IMR-90 (cell line): Measurements from ENCODE around the gene PIP. TPM values are rescaled to one million over a fixed set of nuclear protein-coding genes. Genes with fewer than 3 reads are reported as not detected.
"Not testable (repeated sequence)": the region's sequence is repeated elsewhere in the genome, so short reads cannot be mapped to it uniquely, and the experiment has no call there.

ENCODE experiments used
- ATAC-seq: fragments of 200-7000 bp; cut with Tn5 transposase; 2 replicates; pipeline ENCODE4 v1.9.1; 2020; ENCODE audit warnings: low read depth, mild to moderate bottlenecking, moderate library complexity
- BruUV-seq: library from RNA; stranded (reverse); fragments of 400-500 nt; replicated peaks from 2 replicates; lab custom pipeline; 2021; lab: Mats Ljungman, UMichigan
- CTCF ChIA-PET: fragments of 300-600 bp; formaldehyde crosslinking; extraction: SDS; loops from one replicate; lab custom pipeline; 2021; ENCODE audit warnings: antibody characterized with exemption; lab: Yijun Ruan, JAX
- POLR2A ChIA-PET: fragments of 300-600 bp; sonication (Branson Sonifier 250); formaldehyde crosslinking; loops from one replicate; lab custom pipeline; 2022; ENCODE audit warnings: antibody characterized with exemption; ENCODE audit not compliant: unreplicated experiment; lab: Charles Lee
- DNase-seq: peaks from one replicate; pipeline ENCODE4 v3.0.0; 2013
- H2AFZ ChIP-seq: replicated peaks from 2 replicates; pipeline ENCODE3; 2013; ENCODE audit warnings: low read length, mild to moderate bottlenecking; ENCODE audit not compliant: poor library complexity
- H2AK5ac ChIP-seq: 2 replicates; pipeline ENCODE4 v1.6.1; 2013; ENCODE audit warnings: low read depth, low read length, inconsistent platforms
- H2AK9ac ChIP-seq: replicated peaks from 2 replicates; pipeline ENCODE3; 2013; ENCODE audit warnings: mild to moderate bottlenecking, low read depth, low read length, moderate library complexity; ENCODE audit not compliant: poor library complexity
- H2BK120ac ChIP-seq: 2 replicates; pipeline ENCODE4 v1.6.1; 2013; ENCODE audit warnings: low read depth, low read length, inconsistent platforms
- H2BK15ac ChIP-seq: 3 replicates; pipeline ENCODE4 v1.6.1; 2013; ENCODE audit warnings: low read depth, low read length, inconsistent platforms
- H2BK20ac ChIP-seq: 2 replicates; pipeline ENCODE4 v1.6.1; 2013; ENCODE audit warnings: low read depth, mild to moderate bottlenecking, inconsistent platforms, low read length, moderate library complexity
- H2BK5ac ChIP-seq: 2 replicates; pipeline ENCODE4 v1.6.1; 2013; ENCODE audit warnings: mild to moderate bottlenecking, low read depth, low read length, inconsistent platforms; ENCODE audit not compliant: poor library complexity, severe bottlenecking
- H3K14ac ChIP-seq: replicated peaks from 2 replicates; pipeline ENCODE4 v1.6.1; 2013; ENCODE audit warnings: low read depth, low read length, inconsistent platforms
- H3K18ac ChIP-seq: 2 replicates; pipeline ENCODE4 v1.6.1; 2013; ENCODE audit warnings: low read depth, low read length, control low read depth
- H3K23ac ChIP-seq: 2 replicates; pipeline ENCODE4 v1.6.1; 2013; ENCODE audit warnings: low read depth, low read length, inconsistent platforms
- H3K27ac ChIP-seq: 2 replicates; pipeline ENCODE4 v1.5.1; 2013; ENCODE audit warnings: mild to moderate bottlenecking, control low read depth, low read length; ENCODE audit not compliant: insufficient read depth
- H3K27me3 ChIP-seq: 2 replicates; pipeline ENCODE4 v1.6.1; 2013; ENCODE audit warnings: low read length; ENCODE audit not compliant: control insufficient read depth, insufficient read depth
- H3K36me3 ChIP-seq: 2 replicates; pipeline ENCODE4 v1.6.1; 2013; ENCODE audit warnings: low read length, mixed read lengths; ENCODE audit not compliant: control insufficient read depth, insufficient read depth
- H3K4ac ChIP-seq: 2 replicates; pipeline ENCODE4 v1.6.1; 2013; ENCODE audit warnings: low read depth, low read length, inconsistent platforms
- H3K4me1 ChIP-seq: 2 replicates; pipeline ENCODE4 v1.6.1; 2013; ENCODE audit warnings: low read length, mixed read lengths; ENCODE audit not compliant: control insufficient read depth, insufficient read depth
- H3K4me2 ChIP-seq: 2 replicates; pipeline ENCODE4 v1.6.1; 2013; ENCODE audit warnings: low read depth, mild to moderate bottlenecking, control low read depth, low read length, moderate library complexity
- H3K4me3 ChIP-seq: 2 replicates; pipeline ENCODE4 v1.5.1; 2013; ENCODE audit warnings: low read depth, mild to moderate bottlenecking, control low read depth, low read length, moderate library complexity; ENCODE audit not compliant: insufficient read depth
- H3K56ac ChIP-seq: 2 replicates; pipeline ENCODE4 v1.6.1; 2013; ENCODE audit warnings: low read length, inconsistent platforms; ENCODE audit not compliant: insufficient read depth; ENCODE audit errors: extremely low read depth
- H3K79me1 ChIP-seq, 2 experiments: 2 replicates each; pipeline ENCODE4 v1.6.1; 2013; ENCODE audit warnings: low read length in 2 of 2, inconsistent platforms in 1 of 2, low read depth in 1 of 2
- H3K9ac ChIP-seq: 2 replicates; pipeline ENCODE4 v1.6.1; 2013; ENCODE audit warnings: low read depth, low read length, control low read depth
- H3K9me1 ChIP-seq: 2 replicates; pipeline ENCODE4 v1.6.1; 2013; ENCODE audit warnings: low read length, inconsistent platforms; ENCODE audit not compliant: insufficient read depth
- H3K9me3 ChIP-seq: 2 replicates; pipeline ENCODE4 v1.6.1; 2013; ENCODE audit warnings: low read length; ENCODE audit not compliant: control insufficient read depth, insufficient read depth
- H4K20me1 ChIP-seq: 2 replicates; pipeline ENCODE4 v1.6.1; 2013; ENCODE audit warnings: low read length, inconsistent platforms; ENCODE audit not compliant: insufficient read depth
- H4K5ac ChIP-seq: 2 replicates; pipeline ENCODE4 v1.6.1; 2013; ENCODE audit warnings: mild to moderate bottlenecking, low read depth, low read length, control low read depth
- H4K8ac ChIP-seq, 2 experiments: 2 replicates each; pipeline ENCODE4 v1.6.1; 2013; ENCODE audit warnings: low read depth in 2 of 2, low read length in 2 of 2, control low read depth in 1 of 2, inconsistent platforms in 1 of 2
- H4K91ac ChIP-seq: 2 replicates; pipeline ENCODE4 v1.6.1; 2013; ENCODE audit warnings: low read depth, low read length, inconsistent platforms; ENCODE audit not compliant: insufficient read depth
- WGBS, 2 experiments: methylation state at CpG; one replicate each; pipeline versions ENCODE4 v1.1.5 to v1.1.7; 2013; ENCODE audit warnings: missing lambda C conversion rate in 2 of 2; ENCODE audit not compliant: insufficient read length in 1 of 2; ENCODE audit errors: extremely low coverage in 2 of 2; 5-methylcytosine and 5-hydroxymethylcytosine counted together
- dilution Hi-C: fragments of 300-500 bp; cut with HindIII; formaldehyde crosslinking; loops from one replicate; pipeline ENCODE4 v1.14.3; 2018; ENCODE audit warnings: low sequenced_read_pairs; ENCODE audit not compliant: unreplicated experiment
- in situ Hi-C: fragments of 300-500 bp; cut with MboI; formaldehyde crosslinking; loops from 3 replicates; pipeline ENCODE4 v1.14.3; 2019; ENCODE audit warnings: low sequenced_read_pairs, inconsistent platforms, mixed read lengths
- intact Hi-C: fragments of 100-400 bp; cut with micrococcal nuclease; formaldehyde crosslinking; loops from 2 replicates; pipeline ENCODE4 v1.10.0; 2022
- polyA plus RNA-seq, 3 experiments: library from polyadenylated mRNA; depleted of rRNA; stranded (reverse); fragments of >200 nt; gene quantifications; 2 replicates each; pipeline ENCODE4 v1.2.3, GENCODE V29; 2012; ENCODE audit warnings: low replicate concordance in 1 of 3
- total RNA-seq: library from RNA; depleted of rRNA; stranded (reverse); fragments of >200 nt; gene quantifications from 2 replicates; pipeline ENCODE4 v1.2.3, GENCODE V29; 2012

PIP gene
- total and polyA plus RNA-seq, 2 of the 4 experiments (the other 2 are of a cell fraction), result not detected

GRCh38 chr7:143180771-143181170, 48.9 kb downstream of the PIP start:
- ATAC-seq, result not testable (repeated sequence)

More at GRCh38 chr7:143180771-143181170, 48.9 kb downstream of the PIP start:
- H3K4me3 ChIP-seq, H3K4me2 ChIP-seq, H3K4ac ChIP-seq, intact Hi-C loops, H3K56ac ChIP-seq, H3K9me3 ChIP-seq, H3K18ac ChIP-seq, H3K4me1 ChIP-seq, H4K8ac ChIP-seq, CTCF ChIA-PET, H3K36me3 ChIP-seq, dilution Hi-C loops, H3K9ac ChIP-seq, POLR2A ChIA-PET, H3K9me1 ChIP-seq, H2BK5ac ChIP-seq, H4K91ac ChIP-seq, H2BK120ac ChIP-seq, H2BK20ac ChIP-seq, H2BK15ac ChIP-seq, BruUV-seq, in situ Hi-C loops, H4K5ac ChIP-seq, H3K14ac ChIP-seq, H3K27ac ChIP-seq, H3K79me1 ChIP-seq, H3K27me3 ChIP-seq, H3K23ac ChIP-seq, DNase-seq, H4K20me1 ChIP-seq, H2AK9ac ChIP-seq, H2AFZ ChIP-seq, H2AK5ac ChIP-seq: not testable (repeated sequence)
- no CpG with 5 or more reads among the region's 4 CpGs for WGBS, 2 experiments
